GM13976 (cell line): Measurements from ENCODE around the gene KRT73.

ENCODE experiments used
- DNase-seq: peaks from one replicate; pipeline ENCODE4 v3.0.0; 2012; ENCODE audit warnings: low spot score
- in situ Hi-C: fragments of 300-500 bp; cut with MboI; formaldehyde crosslinking; loops from one replicate; pipeline ENCODE4 v1.12.0; 2022; ENCODE audit warnings: low sequenced_read_pairs, mixed read lengths, inconsistent platforms; ENCODE audit not compliant: unreplicated experiment
- TF ChIP-seq, protein P1 (sequence below): IDR thresholded peaks from 2 replicates; pipeline ENCODE4 v1.5.1; 2012; ENCODE audit warnings: borderline replicate concordance, mild to moderate bottlenecking; ENCODE audit not compliant: insufficient read depth; ENCODE audit errors: extremely low read depth, missing control alignments, control extremely low read depth

Gene KRT73

DNA sequence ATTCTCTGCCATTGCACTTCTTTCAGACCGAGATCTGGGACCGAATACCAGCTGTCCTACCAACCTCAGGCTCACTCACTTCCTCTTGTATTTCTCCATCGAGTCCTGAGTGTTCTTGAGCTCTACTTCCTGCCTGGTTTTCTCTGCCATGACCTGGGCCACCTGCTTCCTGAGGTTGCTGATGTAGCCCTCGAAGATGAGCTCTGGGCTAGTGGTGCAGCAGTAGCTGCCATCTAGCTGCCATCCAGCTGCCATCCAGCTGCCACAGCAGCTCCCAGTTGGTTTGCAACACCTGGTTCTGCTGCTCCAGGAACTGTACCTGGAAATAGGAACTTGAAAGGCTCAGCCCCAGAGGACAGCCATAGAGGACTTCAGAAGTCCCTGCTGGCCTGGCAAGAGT is 15.0 kb upstream of the KRT73 start:
- in situ Hi-C loops, result no loop called here
- TF ChIP-seq, protein P1, sequence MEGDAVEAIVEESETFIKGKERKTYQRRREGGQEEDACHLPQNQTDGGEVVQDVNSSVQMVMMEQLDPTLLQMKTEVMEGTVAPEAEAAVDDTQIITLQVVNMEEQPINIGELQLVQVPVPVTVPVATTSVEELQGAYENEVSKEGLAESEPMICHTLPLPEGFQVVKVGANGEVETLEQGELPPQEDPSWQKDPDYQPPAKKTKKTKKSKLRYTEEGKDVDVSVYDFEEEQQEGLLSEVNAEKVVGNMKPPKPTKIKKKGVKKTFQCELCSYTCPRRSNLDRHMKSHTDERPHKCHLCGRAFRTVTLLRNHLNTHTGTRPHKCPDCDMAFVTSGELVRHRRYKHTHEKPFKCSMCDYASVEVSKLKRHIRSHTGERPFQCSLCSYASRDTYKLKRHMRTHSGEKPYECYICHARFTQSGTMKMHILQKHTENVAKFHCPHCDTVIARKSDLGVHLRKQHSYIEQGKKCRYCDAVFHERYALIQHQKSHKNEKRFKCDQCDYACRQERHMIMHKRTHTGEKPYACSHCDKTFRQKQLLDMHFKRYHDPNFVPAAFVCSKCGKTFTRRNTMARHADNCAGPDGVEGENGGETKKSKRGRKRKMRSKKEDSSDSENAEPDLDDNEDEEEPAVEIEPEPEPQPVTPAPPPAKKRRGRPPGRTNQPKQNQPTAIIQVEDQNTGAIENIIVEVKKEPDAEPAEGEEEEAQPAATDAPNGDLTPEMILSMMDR, result no peak
- DNase-seq, result no peak

GRCh38 chr12:52632656-52633055 is 14.3 kb upstream of the KRT73 start:
- no peak for DNase-seq
- in situ Hi-C loops, result no loop called here
- TF ChIP-seq, protein P1, result no peak

DNA sequence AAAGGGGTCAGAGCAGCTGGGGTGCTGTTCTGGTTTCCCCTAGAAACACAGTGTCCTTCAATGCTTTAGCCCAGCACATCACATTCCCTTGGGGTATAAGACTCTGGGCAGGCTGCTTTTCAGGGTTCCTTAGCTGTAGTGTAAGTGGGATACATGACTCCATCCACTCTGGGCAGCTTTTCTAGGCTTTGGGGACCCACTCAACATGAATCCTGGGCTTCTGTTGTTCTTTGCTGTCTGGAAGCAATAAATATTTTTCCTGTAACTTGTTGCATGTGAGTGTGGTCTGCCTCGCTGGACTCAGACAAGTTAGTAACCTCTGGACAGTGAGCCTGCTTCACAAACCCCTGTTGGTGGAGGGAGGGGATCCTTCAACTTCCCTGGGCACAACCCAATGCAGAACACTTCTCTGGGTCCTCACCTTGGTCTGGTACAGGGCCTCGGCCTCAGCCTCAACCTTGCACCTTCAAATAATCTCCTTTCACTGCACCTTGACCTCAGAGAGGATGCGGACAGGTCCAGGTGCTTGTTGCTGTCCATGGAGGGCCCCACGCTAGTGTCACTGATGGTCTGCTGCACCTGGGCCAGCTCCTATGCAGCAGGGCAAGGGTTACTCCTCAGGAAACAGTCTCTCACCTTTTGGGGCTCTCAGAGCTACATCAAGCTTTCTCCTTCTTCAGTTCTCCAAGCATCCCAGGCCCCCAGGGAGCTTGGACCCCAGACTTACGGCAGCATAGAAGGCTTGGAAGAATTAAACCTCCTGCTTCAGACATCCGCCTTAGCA is 13.5 kb upstream of the KRT73 start:
- in situ Hi-C loops, result no loop called here
- TF ChIP-seq, protein P1, result no peak
- no peak for DNase-seq

- in situ Hi-C loops, result no loop called here
- no peak for DNase-seq
- TF ChIP-seq, protein P1, result no peak
These were observed 12.9 kb upstream of the KRT73 start for GRCh38 chr12:52631264-52631663.

GRCh38 chr12:52630599-52631200 is 12.3 kb upstream of the KRT73 start:
- TF ChIP-seq, protein P1, result no peak
- in situ Hi-C loops, result no loop called here
- no peak for DNase-seq

DNA sequence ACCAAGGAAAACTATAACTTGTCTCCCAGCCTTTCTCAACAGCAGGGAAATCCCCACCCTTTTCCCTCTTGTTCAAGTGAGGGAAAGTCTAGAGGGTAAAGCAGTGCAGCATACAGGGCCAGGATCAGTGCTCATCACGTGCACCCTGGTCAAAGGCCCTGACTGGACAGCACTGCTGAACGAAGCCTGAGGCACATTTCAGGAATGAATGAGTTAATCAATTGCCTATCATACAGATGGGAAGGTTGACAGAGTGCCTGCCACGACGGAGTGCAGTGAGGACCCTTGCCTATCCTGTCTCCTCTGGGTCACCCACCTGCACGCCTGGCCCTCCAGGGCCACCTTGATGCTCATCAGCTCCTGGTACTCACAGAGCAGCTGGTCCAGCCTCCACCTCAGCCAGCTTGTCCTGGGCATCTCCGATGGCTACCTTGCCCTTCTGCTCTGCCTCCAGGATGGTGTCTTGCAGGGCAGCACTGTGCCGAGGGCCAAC is 11.7 kb upstream of the KRT73 start:
- TF ChIP-seq, protein P1, result no peak
- in situ Hi-C loops, result no loop called here
- DNase-seq, result no peak
